Breast epithelium (tissue), 3 donors: ENCODE data around the gene CYTH3.

Source experiments
- POLR2A ChIP-seq: fragments of 450-650 bp; IDR thresholded peaks from one replicate; pipeline ENCODE4 v1.6.1; 2016; ENCODE audit warnings: antibody characterized with exemption, mild to moderate bottlenecking, moderate library complexity
- POLR2AphosphoS5 ChIP-seq, 3 donors: sonication (generic); formaldehyde crosslinking; IDR thresholded peaks; one replicate each; pipeline ENCODE4 v1.6.1; 2017; ENCODE audit warnings: antibody characterized with exemption in 3 of 3
- TF ChIP-seq, protein P1 (sequence below), 3 donors: fragments of 450-650 bp; IDR thresholded peaks; one replicate each; pipeline ENCODE4 v1.5.1; 2016 to 2017; ENCODE audit warnings: antibody characterized with exemption in 3 of 3, mild to moderate bottlenecking in 3 of 3, moderate library complexity in 3 of 3

GRCh38 chr7:6168477-6168868 is 104.0 kb downstream of the CYTH3 start:
- TF ChIP-seq POLR2AphosphoS5 (IDR thresholded peaks at IDR 0.05), result no peak
- TF ChIP-seq, protein P1, sequence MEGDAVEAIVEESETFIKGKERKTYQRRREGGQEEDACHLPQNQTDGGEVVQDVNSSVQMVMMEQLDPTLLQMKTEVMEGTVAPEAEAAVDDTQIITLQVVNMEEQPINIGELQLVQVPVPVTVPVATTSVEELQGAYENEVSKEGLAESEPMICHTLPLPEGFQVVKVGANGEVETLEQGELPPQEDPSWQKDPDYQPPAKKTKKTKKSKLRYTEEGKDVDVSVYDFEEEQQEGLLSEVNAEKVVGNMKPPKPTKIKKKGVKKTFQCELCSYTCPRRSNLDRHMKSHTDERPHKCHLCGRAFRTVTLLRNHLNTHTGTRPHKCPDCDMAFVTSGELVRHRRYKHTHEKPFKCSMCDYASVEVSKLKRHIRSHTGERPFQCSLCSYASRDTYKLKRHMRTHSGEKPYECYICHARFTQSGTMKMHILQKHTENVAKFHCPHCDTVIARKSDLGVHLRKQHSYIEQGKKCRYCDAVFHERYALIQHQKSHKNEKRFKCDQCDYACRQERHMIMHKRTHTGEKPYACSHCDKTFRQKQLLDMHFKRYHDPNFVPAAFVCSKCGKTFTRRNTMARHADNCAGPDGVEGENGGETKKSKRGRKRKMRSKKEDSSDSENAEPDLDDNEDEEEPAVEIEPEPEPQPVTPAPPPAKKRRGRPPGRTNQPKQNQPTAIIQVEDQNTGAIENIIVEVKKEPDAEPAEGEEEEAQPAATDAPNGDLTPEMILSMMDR (IDR thresholded peaks at IDR 0.05), result no peak
- TF ChIP-seq POLR2A, result no peak
